HCT116 (cell line): ENCODE results near the gene S100A1. TPM values are rescaled to one million over a fixed set of nuclear protein-coding genes. Genes with fewer than 3 reads are reported as not detected.

Source experiments
- ATAC-seq: fragments of 200-7000 bp; cut with Tn5 transposase; 2 replicates; pipeline ENCODE4 v1.9.1; 2020; ENCODE audit warnings: mild to moderate bottlenecking, moderate library complexity
- BruUV-seq: library from RNA; stranded (reverse); fragments of 400-500 nt; replicated peaks from 2 replicates; lab custom pipeline; 2021; lab: Mats Ljungman, UMichigan
- CTCF ChIA-PET: fragments of 300-600 bp; sonication (Branson Sonifier 250); formaldehyde crosslinking; loops from one replicate; lab custom pipeline; 2021; ENCODE audit warnings: antibody characterized with exemption; lab: Charles Lee
- POLR2A ChIA-PET: fragments of 300-600, 350-600 bp; sonication (Branson Sonifier 250); formaldehyde crosslinking; loops from one replicate; lab custom pipeline; 2021; ENCODE audit warnings: antibody characterized with exemption; lab: Charles Lee
- RAD21 ChIA-PET, 2 experiments: fragments of 300-600 bp; sonication (Branson Sonifier 250); formaldehyde crosslinking; loops; one replicate each; lab custom pipeline; 2023; ENCODE audit warnings: low total read pairs in 2 of 2; ENCODE audit not compliant: uncharacterized antibody in 2 of 2, unreplicated experiment in 2 of 2, low non-redundant PET in 1 of 2; lab: Charles Lee
- DNase-seq: peaks from one replicate; pipeline ENCODE4 v3.0.0-alpha.2; 2010; ENCODE audit warnings: low read depth, low spot score
- H2AFZ ChIP-seq: fragments of 200-600 bp; shearing (Covaris generic), sonication (generic); 2 replicates; pipeline ENCODE4 v1.6.1; 2017; ENCODE audit warnings: low read depth, mixed run types, mixed read lengths, antibody characterized with exemption, low read length; ENCODE audit not compliant: poor library complexity, severe bottlenecking
- H3K27ac ChIP-seq: 2 replicates; pipeline ENCODE4 v1.5.1; 2012; ENCODE audit warnings: low read depth, low read length
- H3K27me3 ChIP-seq: fragments of 200-600 bp; sonication (generic); 2 replicates; pipeline ENCODE4 v1.6.1; 2016; ENCODE audit warnings: mixed run types, low read length, mixed read lengths; ENCODE audit not compliant: insufficient read depth
- H3K36me3 ChIP-seq, 2 experiments: fragments of 200-500 bp in 1 of 2; fragments of 200-600 bp in 1 of 2; sonication (Bioruptor generic) in 1 of 2; sonication (generic) in 1 of 2; 2 replicates each; pipeline versions ENCODE4 v1.5.1 to v1.6.1; 2014 to 2016; ENCODE audit warnings: low read length in 2 of 2, inconsistent platforms in 1 of 2, mixed read lengths in 1 of 2, mixed run types in 1 of 2; ENCODE audit not compliant: insufficient read depth in 2 of 2, control insufficient read depth in 1 of 2
- H3K4me1 ChIP-seq, 2 experiments: fragments of 200-600 bp in 1 of 2; sonication (generic) in 1 of 2; 2 replicates each; pipeline versions ENCODE4 v1.5.1 to v1.6.1; 2012 to 2017; ENCODE audit warnings: low read length in 2 of 2, inconsistent platforms in 1 of 2, mild to moderate bottlenecking in 1 of 2, mixed read lengths in 1 of 2, mixed run types in 1 of 2, moderate library complexity in 1 of 2; ENCODE audit not compliant: insufficient read depth in 2 of 2, control insufficient read depth in 1 of 2
- H3K4me2 ChIP-seq: fragments of 200-600 bp; sonication (generic); 2 replicates; pipeline ENCODE4 v1.6.1; 2017; ENCODE audit warnings: mixed run types, low read length, mixed read lengths
- H3K4me3 ChIP-seq, 2 experiments: fragments of 200-600 bp in 1 of 2; sonication (generic) in 1 of 2; replicated peaks in 1 of 2; 2 replicates each; pipeline ENCODE4 v1.5.1; 2011 to 2016; ENCODE audit warnings: low read length in 2 of 2, control low read depth in 1 of 2, low read depth in 1 of 2, mild to moderate bottlenecking in 1 of 2, mixed read lengths in 1 of 2, mixed run types in 1 of 2
- H3K79me2 ChIP-seq: fragments of 200-600 bp; sonication (generic); 2 replicates; pipeline ENCODE4 v1.6.1; 2017; ENCODE audit warnings: mild to moderate bottlenecking, mixed run types, low read length, moderate library complexity, mixed read lengths; ENCODE audit not compliant: insufficient read depth
- H3K9ac ChIP-seq: fragments of 200-600 bp; sonication (generic); 2 replicates; pipeline ENCODE4 v1.6.1; 2016; ENCODE audit warnings: low read length, mixed read lengths
- H3K9me2 ChIP-seq: fragments of 200-600 bp; sonication (generic), shearing (Covaris generic); 2 replicates; pipeline ENCODE4 v1.6.1; 2017; ENCODE audit warnings: mixed run types, mild to moderate bottlenecking, moderate library complexity; ENCODE audit not compliant: insufficient read depth
- H3K9me3 ChIP-seq, 2 experiments: fragments of 200-500 bp in 1 of 2; fragments of 200-600 bp in 1 of 2; sonication (Bioruptor generic) in 1 of 2; sonication (generic) in 1 of 2; 2 replicates each; pipeline ENCODE4 v1.6.1; 2014 to 2017; ENCODE audit warnings: low read length in 2 of 2, mixed read lengths in 2 of 2, inconsistent platforms in 1 of 2, low read depth in 1 of 2, mild to moderate bottlenecking in 1 of 2, mixed run types in 1 of 2, moderate library complexity in 1 of 2; ENCODE audit not compliant: control insufficient read depth in 1 of 2, insufficient read depth in 1 of 2
- H4K20me1 ChIP-seq: fragments of 200-600 bp; sonication (generic), shearing (Covaris generic); 2 replicates; pipeline ENCODE4 v1.6.1; 2017; ENCODE audit warnings: mixed run types, mild to moderate bottlenecking, moderate library complexity; ENCODE audit not compliant: insufficient read depth
- ATF3 ChIP-seq: IDR thresholded peaks from 2 replicates; pipeline ENCODE4 v1.6.1; 2012
- CEBPB ChIP-seq: IDR thresholded peaks from 2 replicates; pipeline ENCODE4 v1.6.1; 2012; ENCODE audit warnings: low read depth
- EGR1 ChIP-seq: IDR thresholded peaks from 2 replicates; pipeline ENCODE4 v1.6.1; 2012; ENCODE audit warnings: low read depth
- ELF1 ChIP-seq: IDR thresholded peaks from 2 replicates; pipeline ENCODE4 v1.6.1; 2012; ENCODE audit warnings: low read depth, borderline replicate concordance
- EZH2 ChIP-seq: fragments of 200-600 bp; sonication (generic); IDR thresholded peaks from 2 replicates; pipeline ENCODE4 v1.6.1; 2017; ENCODE audit warnings: antibody characterized with exemption, mixed run types
- EZH2phosphoT487 ChIP-seq: fragments of 200-600 bp; IDR thresholded peaks from 2 replicates; pipeline ENCODE4 v1.6.1; 2018; ENCODE audit warnings: antibody characterized with exemption, borderline replicate concordance
- FOSL1 ChIP-seq: IDR thresholded peaks from 2 replicates; pipeline ENCODE4 v1.6.1; 2012; ENCODE audit warnings: low read depth
- JUND ChIP-seq: IDR thresholded peaks from 2 replicates; pipeline ENCODE4 v1.6.1; 2012
- POLR2A ChIP-seq: IDR thresholded peaks from 2 replicates; pipeline ENCODE4 v1.7.0; 2011; ENCODE audit warnings: borderline replicate concordance; ENCODE audit not compliant: insufficient read depth, insufficient read length; ENCODE audit errors: extremely low read depth
- POLR2AphosphoS5 ChIP-seq: IDR thresholded peaks from 2 replicates; pipeline ENCODE4 v1.6.1; 2011; ENCODE audit warnings: mild to moderate bottlenecking, low read depth, low read length, moderate library complexity
- RAD21 ChIP-seq: IDR thresholded peaks from 2 replicates; pipeline ENCODE4 v1.6.1; 2012; ENCODE audit warnings: low read depth, mild to moderate bottlenecking
- SIN3A ChIP-seq: IDR thresholded peaks from 2 replicates; pipeline ENCODE4 v1.6.1; 2012; ENCODE audit warnings: low read depth
- SP1 ChIP-seq: IDR thresholded peaks from 2 replicates; pipeline ENCODE4 v1.6.1; 2012; ENCODE audit warnings: low read depth
- SRF ChIP-seq: IDR thresholded peaks from 2 replicates; pipeline ENCODE4 v1.6.1; 2012; ENCODE audit warnings: low read depth
- TCF7L2 ChIP-seq: IDR thresholded peaks from 2 replicates; pipeline ENCODE4 v1.7.0; 2011; ENCODE audit warnings: borderline replicate concordance, inconsistent platforms; ENCODE audit not compliant: insufficient read depth, insufficient read length; ENCODE audit errors: extremely low read depth
- YY1 ChIP-seq: IDR thresholded peaks from 2 replicates; pipeline ENCODE4 v1.6.1; 2011; ENCODE audit warnings: low read length, low read depth, moderate library complexity, mild to moderate bottlenecking; ENCODE audit not compliant: insufficient replicate concordance; ENCODE audit errors: extremely low read depth
- ZBTB33 ChIP-seq: IDR thresholded peaks from 2 replicates; pipeline ENCODE4 v1.6.1; 2011; ENCODE audit warnings: mild to moderate bottlenecking, low read length, moderate library complexity; ENCODE audit not compliant: insufficient replicate concordance; ENCODE audit errors: extremely low read depth
- ZFX ChIP-seq: fragments of 450-650 bp; IDR thresholded peaks from 2 replicates; pipeline ENCODE4 v1.6.1; 2017
- intact Hi-C: fragments of 100-400 bp; cut with micrococcal nuclease; formaldehyde crosslinking; loops from 2 replicates; pipeline ENCODE4 v1.10.0; 2022
- total RNA-seq: library from RNA; stranded (reverse); gene quantifications from one replicate; pipeline ENCODE4 v1.2.1, GENCODE V29; 2021; ENCODE audit not compliant: unreplicated experiment
- TF ChIP-seq, protein P1 (sequence below), 3 experiments: fragments of 200-600 bp in 1 of 3; sonication (generic) in 1 of 3; IDR thresholded peaks in 2 of 3; conservative IDR thresholded peaks in 1 of 3; 2 replicates each; pipeline ENCODE4 v1.5.1; 2012 to 2017; ENCODE audit warnings: low read depth in 2 of 3, low read length in 2 of 3, antibody characterized with exemption in 1 of 3, borderline replicate concordance in 1 of 3, control low read depth in 1 of 3, mild to moderate bottlenecking in 1 of 3, mixed read lengths in 1 of 3, mixed run types in 1 of 3, moderate library complexity in 1 of 3; ENCODE audit not compliant: insufficient read depth in 1 of 3

The S100A1 gene
- total RNA-seq, 1 experiment from 2014 or later, result 0.30 TPM

DNA sequence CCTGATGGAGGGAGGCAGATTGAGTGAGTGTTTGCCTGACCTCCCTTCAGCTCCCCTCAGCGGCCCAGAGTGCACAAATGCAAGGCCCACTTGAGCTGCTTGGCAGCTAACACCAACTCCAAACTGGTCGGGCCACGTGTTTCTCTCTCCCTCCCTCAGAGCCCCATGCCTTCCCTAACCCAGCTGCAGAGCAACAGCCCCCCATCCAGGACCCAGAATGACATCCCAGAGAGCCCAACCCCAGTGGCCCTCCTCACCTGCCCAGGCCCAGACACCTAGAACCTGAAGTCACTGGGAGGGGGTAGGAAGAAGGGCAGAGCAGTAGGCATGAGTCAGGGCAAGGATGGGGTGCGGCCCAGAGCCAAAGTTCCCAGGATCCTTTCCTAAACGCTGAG, 11.3 kb upstream of the S100A1 start:
- BruUV-seq, result TSS peak; percentile 64
- intact Hi-C loops, result loop anchor here (2.0 kb wide), 2 partner anchors 44 to 106 kb away; no protein-coding TSS in a partner anchor
- TF ChIP-seq ATF3, result no peak
- no peak for TF ChIP-seq ELF1
- no peak for TF ChIP-seq EZH2
- TF ChIP-seq EZH2phosphoT487, result no peak
- no peak for TF ChIP-seq POLR2A
- no peak for TF ChIP-seq CEBPB
- TF ChIP-seq ZBTB33, result no peak
- TF ChIP-seq FOSL1, result no peak
- no peak for TF ChIP-seq SIN3A
- TF ChIP-seq EGR1, result no peak
- TF ChIP-seq, protein P1, sequence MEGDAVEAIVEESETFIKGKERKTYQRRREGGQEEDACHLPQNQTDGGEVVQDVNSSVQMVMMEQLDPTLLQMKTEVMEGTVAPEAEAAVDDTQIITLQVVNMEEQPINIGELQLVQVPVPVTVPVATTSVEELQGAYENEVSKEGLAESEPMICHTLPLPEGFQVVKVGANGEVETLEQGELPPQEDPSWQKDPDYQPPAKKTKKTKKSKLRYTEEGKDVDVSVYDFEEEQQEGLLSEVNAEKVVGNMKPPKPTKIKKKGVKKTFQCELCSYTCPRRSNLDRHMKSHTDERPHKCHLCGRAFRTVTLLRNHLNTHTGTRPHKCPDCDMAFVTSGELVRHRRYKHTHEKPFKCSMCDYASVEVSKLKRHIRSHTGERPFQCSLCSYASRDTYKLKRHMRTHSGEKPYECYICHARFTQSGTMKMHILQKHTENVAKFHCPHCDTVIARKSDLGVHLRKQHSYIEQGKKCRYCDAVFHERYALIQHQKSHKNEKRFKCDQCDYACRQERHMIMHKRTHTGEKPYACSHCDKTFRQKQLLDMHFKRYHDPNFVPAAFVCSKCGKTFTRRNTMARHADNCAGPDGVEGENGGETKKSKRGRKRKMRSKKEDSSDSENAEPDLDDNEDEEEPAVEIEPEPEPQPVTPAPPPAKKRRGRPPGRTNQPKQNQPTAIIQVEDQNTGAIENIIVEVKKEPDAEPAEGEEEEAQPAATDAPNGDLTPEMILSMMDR (IDR thresholded peaks at IDR 0.05 in 2 of 3, conservative IDR thresholded peaks at IDR 0.05 in 1 of 3; ENCODE audit: borderline replicate concordance in 1 of 3, insufficient read depth in 1 of 3, low read depth in 2 of 3, low read length in 2 of 3), result no peak
- TF ChIP-seq SP1, result no peak
- no peak for TF ChIP-seq JUND
- TF ChIP-seq RAD21, result no peak
- TF ChIP-seq YY1, result no peak
- TF ChIP-seq TCF7L2, result no peak
- TF ChIP-seq ZFX, result no peak; the same call in 1 of the 2 replicates
- no peak for TF ChIP-seq SRF
- no peak for TF ChIP-seq POLR2AphosphoS5
- H3K27me3 ChIP-seq, result no peaks in the 10 kb centered on the region
- H3K27ac ChIP-seq, result peak overlapping the region; percentile 79
- ATAC-seq (no peak; the same call in 1 of the 2 replicates), DNase-seq (no peak)
- peak overlapping the region; percentile 61 for H3K9ac ChIP-seq
- H3K9me3 ChIP-seq, result no peaks in the 10 kb centered on the region
- H3K4me2 ChIP-seq, result peak overlapping the region; percentile 73
- no peaks in the 10 kb centered on the region for H4K20me1 ChIP-seq
- no peaks in the 10 kb centered on the region for H3K9me2 ChIP-seq
- POLR2A ChIA-PET, result interaction anchor here (0.6 to 9.1 kb wide), 7 partner anchors 7 to 363 kb away, joined by 3 to 172 read pairs (median 13); partner anchors contain the start of genes CHTOP, S100A1, S100A13 and S100A6
- no peak overlapping the region for H2AFZ ChIP-seq
- RAD21 ChIA-PET, result interaction anchor here (0.6 to 2.2 kb wide), 5 partner anchors 10 to 44 kb away, joined by 3 to 9 read pairs (median 7); partner anchors contain the start of gene S100A13 (in 2 of the 2)
- no peak overlapping the region for H3K4me3 ChIP-seq
- peaks cover 39 to 57% of the 10 kb centered on the region in 2 experiments for H3K4me1 ChIP-seq
- H3K79me2 ChIP-seq, result peaks cover 33% of the 10 kb centered on the region
- H3K36me3 ChIP-seq, result no peaks in the 10 kb centered on the region
- CTCF ChIA-PET, result interaction anchor here (1.2 to 7.7 kb wide), 7 partner anchors 10 to 106 kb away, joined by 3 to 76 read pairs (median 9); partner anchors contain the start of genes CHTOP, S100A1 and S100A13
